ENCODE measurements around the gene HAGHL.
A peak's percentile ranks its signal among the peaks of the same experiment; 100 is the strongest.
"Not testable (repeated sequence)": the region's sequence is repeated elsewhere in the genome, so short reads cannot be mapped to it uniquely, and the experiment has no call there.

The HAGHL gene

GRCh38 chr16:735982-736453, 9.1 kb downstream of the HAGHL start:
- H3K4me3 Mint-ChIP-seq: no peak overlapping the region
- intact Hi-C loops (cut with micrococcal nuclease): no loop called here
- H3K27me3 Mint-ChIP-seq: no peaks in the 10 kb centered on the region
- H3K27ac Mint-ChIP-seq: no peak overlapping the region
- peaks cover 86% of the 10 kb centered on the region for H3K36me3 Mint-ChIP-seq (ENCODE audit: low read depth)
- H3K9me3 Mint-ChIP-seq: no peaks in the 10 kb centered on the region
- peaks cover 13% of the 10 kb centered on the region for H3K4me1 Mint-ChIP-seq (ENCODE audit: low read depth)

- peaks cover 17% of the 10 kb centered on the region for H3K4me1 Mint-ChIP-seq (ENCODE audit: low read depth)
- no peaks in the 10 kb centered on the region for H3K27me3 Mint-ChIP-seq
- intact Hi-C loops (cut with micrococcal nuclease): no loop called here
- peaks cover 78% of the 10 kb centered on the region for H3K36me3 Mint-ChIP-seq (ENCODE audit: low read depth)
- H3K27ac Mint-ChIP-seq: no peak overlapping the region
- no peaks in the 10 kb centered on the region for H3K9me3 Mint-ChIP-seq
- H3K4me3 Mint-ChIP-seq: no peak overlapping the region
Measured at GRCh38 chr16:736936-737481, 10.1 kb downstream of the HAGHL start.

GRCh38 chr16:739560-740458, 12.9 kb downstream of the HAGHL start:
- intact Hi-C loops (cut with micrococcal nuclease): loop anchor here (1.0 kb wide), 1 partner anchor 29 kb away; no protein-coding TSS in a partner anchor
- H3K27me3 Mint-ChIP-seq: no peaks in the 10 kb centered on the region
- peaks cover 17% of the 10 kb centered on the region for H3K4me1 Mint-ChIP-seq (ENCODE audit: low read depth)
- peak overlapping the region; percentile 80 for H3K4me3 Mint-ChIP-seq
- no peaks in the 10 kb centered on the region for H3K9me3 Mint-ChIP-seq
- H3K27ac Mint-ChIP-seq: peak overlapping the region; percentile 77
- peaks cover 50% of the 10 kb centered on the region for H3K36me3 Mint-ChIP-seq (ENCODE audit: low read depth)

GRCh38 chr16:740459-740763, 13.5 kb downstream of the HAGHL start:
- Mint-ChIP-seq H3K4me1 (ENCODE audit: low read depth) (peaks cover 17% of the 10 kb centered on the region), H3K36me3 (ENCODE audit: low read depth) (peaks cover 44% of the 10 kb centered on the region), H3K27ac (peak overlapping the region; percentile 77), H3K9me3 (no peaks in the 10 kb centered on the region), H3K27me3 (no peaks in the 10 kb centered on the region), H3K4me3 (peak overlapping the region; percentile 80)
- intact Hi-C loops (cut with micrococcal nuclease): loop anchor here (1.0 kb wide), 1 partner anchor 29 kb away; no protein-coding TSS in a partner anchor

- intact Hi-C loops (cut with micrococcal nuclease): loop anchor here (1.0 kb wide), 1 partner anchor 30 kb away; no protein-coding TSS in a partner anchor
- peak within 1 kb of the TSS; percentile 80 for H3K4me3 Mint-ChIP-seq
- peaks cover 39% of the 10 kb centered on the region for H3K36me3 Mint-ChIP-seq (ENCODE audit: low read depth)
- H3K9me3 Mint-ChIP-seq: no peaks in the 10 kb centered on the region
- no peaks in the 10 kb centered on the region for H3K27me3 Mint-ChIP-seq
- H3K27ac Mint-ChIP-seq: peak within 1 kb of the TSS; percentile 77
- H3K4me1 Mint-ChIP-seq (ENCODE audit: low read depth): peaks cover 17% of the 10 kb centered on the region
Measured at GRCh38 chr16:740764-741505, 14.0 kb downstream of the HAGHL start, which contains the start of gene CIAO3. Gene CIAO3, minus strand, starts transcription at chr16:740997. Its CDS starts 12 bp downstream, at chr16:740985.

- H3K4me1 Mint-ChIP-seq (ENCODE audit: low read depth): peaks cover 17% of the 10 kb centered on the region
- peaks cover 27% of the 10 kb centered on the region for H3K36me3 Mint-ChIP-seq (ENCODE audit: low read depth)
- no peak overlapping the region for H3K4me3 Mint-ChIP-seq
- H3K27ac Mint-ChIP-seq: no peak overlapping the region
- no peaks in the 10 kb centered on the region for H3K27me3 Mint-ChIP-seq
- intact Hi-C loops (cut with micrococcal nuclease): no loop called here
- H3K9me3 Mint-ChIP-seq: no peaks in the 10 kb centered on the region
Measured at GRCh38 chr16:741986-742629, 15.2 kb downstream of the HAGHL start.

GRCh38 chr16:742894-743293, 16.0 kb downstream of the HAGHL start:
- H3K9me3 Mint-ChIP-seq; H3K27ac Mint-ChIP-seq; H3K4me3 Mint-ChIP-seq; intact Hi-C loops (cut with micrococcal nuclease); H3K27me3 Mint-ChIP-seq: not testable (repeated sequence)
- Mint-ChIP-seq H3K36me3 (ENCODE audit: low read depth) (peaks cover 19% of the 10 kb centered on the region), H3K4me1 (ENCODE audit: low read depth) (peaks cover 17% of the 10 kb centered on the region)

GRCh38 chr16:743794-744500, 17.0 kb downstream of the HAGHL start:
- intact Hi-C loops (cut with micrococcal nuclease): no loop called here
- Mint-ChIP-seq H3K4me1 (ENCODE audit: low read depth) (peaks cover 17% of the 10 kb centered on the region), H3K36me3 (ENCODE audit: low read depth) (peaks cover 9% of the 10 kb centered on the region), H3K27ac (no peak overlapping the region), H3K4me3 (no peak overlapping the region), H3K9me3 (no peaks in the 10 kb centered on the region), H3K27me3 (no peaks in the 10 kb centered on the region)

GRCh38 chr16:745739-746138, 18.8 kb downstream of the HAGHL start:
- intact Hi-C loops (cut with micrococcal nuclease): no loop called here
- Mint-ChIP-seq H3K4me1 (ENCODE audit: low read depth) (peaks cover 5% of the 10 kb centered on the region), H3K9me3 (no peaks in the 10 kb centered on the region)

GRCh38 chr16:746637-747036, 19.7 kb downstream of the HAGHL start:
- H3K4me1 Mint-ChIP-seq (ENCODE audit: low read depth): no peaks in the 10 kb centered on the region
- no peak overlapping the region for H3K4me3 Mint-ChIP-seq
- H3K27me3 Mint-ChIP-seq: no peaks in the 10 kb centered on the region
- H3K9me3 Mint-ChIP-seq: no peaks in the 10 kb centered on the region
- intact Hi-C loops (cut with micrococcal nuclease): no loop called here
- H3K36me3 Mint-ChIP-seq (ENCODE audit: low read depth): no peaks in the 10 kb centered on the region
- H3K27ac Mint-ChIP-seq: no peak overlapping the region

More at GRCh38 chr16:745739-746138, 18.8 kb downstream of the HAGHL start:
- Mint-ChIP-seq H3K27ac (no peak overlapping the region), H3K27me3 (no peaks in the 10 kb centered on the region), H3K4me3 (no peak overlapping the region), H3K36me3 (ENCODE audit: low read depth) (no peaks in the 10 kb centered on the region)

GRCh38 chr16:747978-748746, 21.3 kb downstream of the HAGHL start:
- H3K27me3 Mint-ChIP-seq: peaks cover 6% of the 10 kb centered on the region
- H3K9me3 Mint-ChIP-seq: no peaks in the 10 kb centered on the region
- H3K27ac Mint-ChIP-seq: no peak overlapping the region
- intact Hi-C loops (cut with micrococcal nuclease): no loop called here
- no peak overlapping the region for H3K4me3 Mint-ChIP-seq
- H3K36me3 Mint-ChIP-seq (ENCODE audit: low read depth): no peaks in the 10 kb centered on the region
- peaks cover 9% of the 10 kb centered on the region for H3K4me1 Mint-ChIP-seq (ENCODE audit: low read depth)

- no peaks in the 10 kb centered on the region for H3K9me3 Mint-ChIP-seq
- no peak overlapping the region for H3K4me3 Mint-ChIP-seq
- no peaks in the 10 kb centered on the region for H3K36me3 Mint-ChIP-seq (ENCODE audit: low read depth)
- intact Hi-C loops (cut with micrococcal nuclease): no loop called here
- no peak overlapping the region for H3K27ac Mint-ChIP-seq
- peaks cover 9% of the 10 kb centered on the region for H3K4me1 Mint-ChIP-seq (ENCODE audit: low read depth)
- H3K27me3 Mint-ChIP-seq: peaks cover 6% of the 10 kb centered on the region
Measured at GRCh38 chr16:749010-749409, 22.1 kb downstream of the HAGHL start.
